ENCODE measurements around the gene MAOA.

DNA sequence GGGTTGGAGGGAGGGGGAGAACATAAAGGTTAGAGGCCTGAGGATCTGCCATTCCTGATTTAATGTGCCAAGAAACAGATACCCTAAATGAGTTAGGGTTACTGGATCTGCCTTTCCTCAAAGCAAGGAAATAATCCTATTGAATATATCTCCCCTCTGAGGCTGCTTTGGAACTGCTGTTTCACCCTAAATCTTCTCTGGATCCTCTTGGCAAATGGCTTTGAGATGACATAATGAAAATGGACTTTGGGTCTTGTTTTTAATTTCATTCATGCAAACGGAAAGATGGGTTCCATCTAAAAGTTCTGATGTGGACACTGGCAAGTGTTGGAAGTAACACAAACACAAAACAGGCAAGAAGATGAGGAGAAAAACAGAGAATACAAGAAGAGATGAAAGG lies 23.0 kb upstream of the MAOA start:
- TF ChIP-seq, protein P1, sequence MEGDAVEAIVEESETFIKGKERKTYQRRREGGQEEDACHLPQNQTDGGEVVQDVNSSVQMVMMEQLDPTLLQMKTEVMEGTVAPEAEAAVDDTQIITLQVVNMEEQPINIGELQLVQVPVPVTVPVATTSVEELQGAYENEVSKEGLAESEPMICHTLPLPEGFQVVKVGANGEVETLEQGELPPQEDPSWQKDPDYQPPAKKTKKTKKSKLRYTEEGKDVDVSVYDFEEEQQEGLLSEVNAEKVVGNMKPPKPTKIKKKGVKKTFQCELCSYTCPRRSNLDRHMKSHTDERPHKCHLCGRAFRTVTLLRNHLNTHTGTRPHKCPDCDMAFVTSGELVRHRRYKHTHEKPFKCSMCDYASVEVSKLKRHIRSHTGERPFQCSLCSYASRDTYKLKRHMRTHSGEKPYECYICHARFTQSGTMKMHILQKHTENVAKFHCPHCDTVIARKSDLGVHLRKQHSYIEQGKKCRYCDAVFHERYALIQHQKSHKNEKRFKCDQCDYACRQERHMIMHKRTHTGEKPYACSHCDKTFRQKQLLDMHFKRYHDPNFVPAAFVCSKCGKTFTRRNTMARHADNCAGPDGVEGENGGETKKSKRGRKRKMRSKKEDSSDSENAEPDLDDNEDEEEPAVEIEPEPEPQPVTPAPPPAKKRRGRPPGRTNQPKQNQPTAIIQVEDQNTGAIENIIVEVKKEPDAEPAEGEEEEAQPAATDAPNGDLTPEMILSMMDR (IDR thresholded peaks at IDR 0.05) = no peak
- TF ChIP-seq EZH2 (IDR thresholded peaks at IDR 0.05; ENCODE audit: borderline replicate concordance, insufficient read depth, low read depth, low read length, poor library complexity, severe bottlenecking) = no peak
